PC-9 (cell line): ENCODE measurements around the gene MXRA7. TPM values are rescaled to one million over a fixed set of nuclear protein-coding genes. Genes with fewer than 3 reads are reported as not detected.

ENCODE experiments used
- BruUV-seq: library from RNA; stranded (reverse); fragments of 400-500 nt; replicated peaks from 2 replicates; lab custom pipeline; 2021; lab: Mats Ljungman, UMichigan
- CTCF ChIA-PET: fragments of 300-600 bp; sonication (Branson Sonifier 250); formaldehyde crosslinking; loops from one replicate; lab custom pipeline; 2022; ENCODE audit warnings: antibody characterized with exemption; lab: Charles Lee
- POLR2A ChIA-PET: fragments of 300-600 bp; sonication (Branson Sonifier 250); formaldehyde crosslinking; loops from one replicate; lab custom pipeline; 2022; ENCODE audit warnings: antibody characterized with exemption; ENCODE audit not compliant: unreplicated experiment; lab: Charles Lee
- DNase-seq, 2 experiments: peaks; one replicate each; pipeline versions ENCODE4 v3.0.0 to v3.0.0-alpha.2; 2015 to 2022; ENCODE audit warnings: mixed read lengths in 1 of 2
- H2AFZ ChIP-seq: fragments of 200-600 bp; sonication (generic); 2 replicates; pipeline ENCODE4 v1.8.1; 2017; ENCODE audit warnings: antibody characterized with exemption
- H3F3A ChIP-seq: fragments of 200-600 bp; sonication (generic); 2 replicates; pipeline ENCODE4 v1.8.1; 2017; ENCODE audit warnings: antibody characterized with exemption, mild to moderate bottlenecking, low read depth; ENCODE audit not compliant: insufficient read depth
- H3K27ac ChIP-seq: fragments of 200-600 bp; sonication (generic); 2 replicates; pipeline ENCODE4 v1.6.1; 2016; ENCODE audit warnings: mixed run types
- H3K27me3 ChIP-seq: fragments of 200-600 bp; sonication (generic); 2 replicates; pipeline ENCODE4 v1.6.1; 2016; ENCODE audit warnings: low read depth, mixed run types; ENCODE audit not compliant: insufficient read depth
- H3K36me3 ChIP-seq: fragments of 200-600 bp; sonication (generic); 2 replicates; pipeline ENCODE4 v1.6.1; 2016; ENCODE audit warnings: low read depth, mixed run types
- H3K4me1 ChIP-seq: fragments of 200-600 bp; sonication (generic); replicated peaks from 2 replicates; pipeline ENCODE4 v1.6.1; 2016; ENCODE audit warnings: mixed run types; ENCODE audit not compliant: insufficient read depth
- H3K4me2 ChIP-seq: fragments of 200-600 bp; sonication (generic); 2 replicates; pipeline ENCODE4 v1.6.1; 2017; ENCODE audit warnings: mixed run types
- H3K4me3 ChIP-seq: fragments of 200-600 bp; sonication (generic); 2 replicates; pipeline ENCODE4 v1.6.1; 2016; ENCODE audit warnings: mixed run types
- H3K79me2 ChIP-seq: fragments of 200-600 bp; sonication (generic); 2 replicates; pipeline ENCODE4 v1.6.1; 2017; ENCODE audit warnings: low read depth, mixed run types
- H3K9me2 ChIP-seq: fragments of 200-600 bp; sonication (generic); 2 replicates; pipeline ENCODE4 v1.8.1; 2017; ENCODE audit warnings: mild to moderate bottlenecking; ENCODE audit not compliant: insufficient read depth
- H3K9me3 ChIP-seq: fragments of 200-600 bp; sonication (generic); 2 replicates; pipeline ENCODE4 v1.8.1; 2016; ENCODE audit warnings: low read depth; ENCODE audit not compliant: insufficient read depth
- H4K20me1 ChIP-seq: fragments of 200-600 bp; sonication (generic); 2 replicates; pipeline ENCODE4 v1.8.1; 2017; ENCODE audit not compliant: insufficient read depth
- EZH2 ChIP-seq: fragments of 200-600 bp; sonication (generic); IDR thresholded peaks from 2 replicates; pipeline ENCODE4 v1.8.0; 2017; ENCODE audit warnings: antibody characterized with exemption, low read depth
- intact Hi-C: fragments of 100-400 bp; cut with micrococcal nuclease; formaldehyde crosslinking; loops from one replicate; pipeline ENCODE4 v1.10.0; 2022; ENCODE audit not compliant: unreplicated experiment
- total RNA-seq: library from RNA; stranded (reverse); gene quantifications from 2 replicates; pipeline ENCODE4 v1.2.3, GENCODE V29; 2021
- TF ChIP-seq, protein P1 (sequence below): fragments of 200-600 bp; sonication (generic); conservative IDR thresholded peaks from 2 replicates; pipeline ENCODE4 v1.6.1; 2017; ENCODE audit warnings: mixed run types, antibody characterized with exemption, mild to moderate bottlenecking, moderate library complexity

MXRA7 gene
- total RNA-seq, 1 experiment from 2014 or later = 5.5 TPM

DNA sequence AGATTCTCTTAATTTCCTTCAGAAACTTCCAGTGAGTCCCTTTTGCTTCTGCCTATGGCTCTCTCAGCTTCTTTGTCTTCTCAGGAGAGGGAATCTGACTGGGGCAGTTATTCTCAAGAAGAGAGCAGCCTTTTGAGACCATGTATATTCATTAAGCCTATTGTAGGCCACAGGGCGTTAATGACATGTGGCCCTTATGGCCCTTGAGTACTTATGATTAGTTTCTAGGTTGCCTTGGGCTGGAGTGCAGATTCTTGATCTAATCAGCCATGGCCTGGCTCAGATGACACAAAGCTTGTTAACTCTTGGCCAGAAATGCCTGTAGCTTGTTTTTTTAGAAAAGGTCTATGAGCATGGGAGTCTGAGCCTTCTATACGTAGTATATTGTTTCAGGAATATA is 44.5 kb upstream of the MXRA7 start:
- Histone ChIP-seq H3K9me3 (no peaks in the 10 kb centered on the region), H3K4me3 (no peak overlapping the region), H3K36me3 (no peaks in the 10 kb centered on the region), H3K9me2 (no peaks in the 10 kb centered on the region), H3F3A (no peaks in the 10 kb centered on the region), H4K20me1 (no peaks in the 10 kb centered on the region), H3K27me3 (no peaks in the 10 kb centered on the region), H3K27ac (no peak overlapping the region), H3K4me1 (no peaks in the 10 kb centered on the region), H3K4me2 (no peak overlapping the region), H2AFZ (no peak overlapping the region), H3K79me2 (no peaks in the 10 kb centered on the region)
- TF ChIP-seq, protein P1, sequence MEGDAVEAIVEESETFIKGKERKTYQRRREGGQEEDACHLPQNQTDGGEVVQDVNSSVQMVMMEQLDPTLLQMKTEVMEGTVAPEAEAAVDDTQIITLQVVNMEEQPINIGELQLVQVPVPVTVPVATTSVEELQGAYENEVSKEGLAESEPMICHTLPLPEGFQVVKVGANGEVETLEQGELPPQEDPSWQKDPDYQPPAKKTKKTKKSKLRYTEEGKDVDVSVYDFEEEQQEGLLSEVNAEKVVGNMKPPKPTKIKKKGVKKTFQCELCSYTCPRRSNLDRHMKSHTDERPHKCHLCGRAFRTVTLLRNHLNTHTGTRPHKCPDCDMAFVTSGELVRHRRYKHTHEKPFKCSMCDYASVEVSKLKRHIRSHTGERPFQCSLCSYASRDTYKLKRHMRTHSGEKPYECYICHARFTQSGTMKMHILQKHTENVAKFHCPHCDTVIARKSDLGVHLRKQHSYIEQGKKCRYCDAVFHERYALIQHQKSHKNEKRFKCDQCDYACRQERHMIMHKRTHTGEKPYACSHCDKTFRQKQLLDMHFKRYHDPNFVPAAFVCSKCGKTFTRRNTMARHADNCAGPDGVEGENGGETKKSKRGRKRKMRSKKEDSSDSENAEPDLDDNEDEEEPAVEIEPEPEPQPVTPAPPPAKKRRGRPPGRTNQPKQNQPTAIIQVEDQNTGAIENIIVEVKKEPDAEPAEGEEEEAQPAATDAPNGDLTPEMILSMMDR = no peak
- TF ChIP-seq EZH2 = no peak
- DNase-seq = no peak
- intact Hi-C loops = no loop called here
- ChIA-PET CTCF (interaction anchor here (0.6 kb wide), 1 partner anchor 10 kb away, joined by 3 read pairs; no protein-coding TSS in a partner anchor), POLR2A (no interaction called here)
- BruUV-seq = no TSS peak

DNA sequence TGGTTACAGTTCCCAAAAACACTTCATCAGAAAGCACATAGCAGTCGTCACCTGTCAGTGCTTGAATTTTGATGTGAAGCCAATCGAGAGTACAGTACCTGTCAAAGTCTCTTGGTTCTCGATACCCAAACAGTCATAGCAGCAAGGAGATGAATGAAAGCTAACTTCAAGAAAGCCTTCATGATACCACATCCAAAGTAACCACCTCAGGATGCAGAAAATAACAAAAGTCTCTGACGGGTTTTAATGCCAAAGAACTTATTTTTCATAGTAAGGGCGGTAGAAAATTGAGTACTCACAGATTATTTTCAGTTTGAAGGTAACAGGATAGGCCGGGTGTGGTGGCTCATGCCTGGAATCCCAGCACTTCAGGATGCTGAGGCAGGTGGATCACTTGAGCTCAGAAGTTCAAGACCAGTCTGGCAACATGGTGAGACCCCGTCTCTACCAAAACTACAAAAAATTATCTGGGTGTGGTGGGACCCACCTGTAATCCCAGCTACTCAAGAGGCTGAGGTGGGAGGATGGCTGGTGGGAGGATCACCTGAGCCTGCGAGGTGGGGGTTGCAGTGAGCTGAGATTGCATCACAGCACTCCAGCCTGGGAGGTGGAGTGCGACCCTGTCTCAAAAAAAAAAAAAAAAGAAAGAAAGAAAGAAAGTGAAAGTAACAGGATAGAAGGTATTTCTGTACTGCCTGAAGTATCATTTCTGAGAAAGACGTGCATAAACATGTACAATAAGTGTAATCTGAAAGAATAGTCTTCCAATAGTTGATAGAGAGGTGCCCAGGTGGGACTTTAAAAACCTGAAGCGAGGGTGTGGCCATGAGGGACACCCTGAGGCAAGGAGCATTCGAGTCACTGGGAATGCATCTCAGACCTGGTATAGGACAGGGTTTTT is 42.5 kb upstream of the MXRA7 start:
- Histone ChIP-seq H3K9me3 (no peaks in the 10 kb centered on the region), H3K27ac (no peak overlapping the region), H4K20me1 (no peaks in the 10 kb centered on the region), H2AFZ (no peak overlapping the region), H3K4me3 (no peak overlapping the region), H3K4me1 (no peaks in the 10 kb centered on the region), H3K4me2 (no peak overlapping the region), H3K36me3 (no peaks in the 10 kb centered on the region), H3K9me2 (no peaks in the 10 kb centered on the region), H3F3A (no peaks in the 10 kb centered on the region), H3K79me2 (no peaks in the 10 kb centered on the region), H3K27me3 (no peaks in the 10 kb centered on the region)
- intact Hi-C loops = no loop called here
- DNase-seq = no peak
- TF ChIP-seq EZH2 = no peak
- TF ChIP-seq, protein P1 = no peak
- BruUV-seq = no TSS peak
- CTCF ChIA-PET = interaction anchor here (0.6 kb wide), 1 partner anchor 335 kb away, joined by 5 read pairs; no protein-coding TSS in a partner anchor
- POLR2A ChIA-PET = no interaction called here

DNA sequence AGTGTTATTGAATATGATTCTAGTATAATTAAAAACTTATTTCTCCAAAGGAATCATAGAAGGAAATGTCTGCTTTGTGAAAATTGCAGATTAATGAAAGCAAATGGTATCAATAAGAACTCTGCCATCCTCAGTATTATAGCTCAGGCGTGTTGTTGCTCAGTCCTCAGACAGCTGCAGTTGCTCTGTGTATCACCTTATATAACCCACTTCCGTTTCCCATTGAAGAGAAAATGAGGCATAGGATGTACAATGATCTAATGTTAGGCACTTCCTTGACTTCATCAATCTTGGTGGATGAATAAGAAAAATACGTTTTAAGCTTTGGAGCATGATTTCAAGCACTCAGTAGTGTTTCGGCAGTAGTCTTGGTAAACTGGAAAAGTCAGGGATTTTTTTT is 41.2 kb upstream of the MXRA7 start:
- DNase-seq = no peak
- intact Hi-C loops = no loop called here
- TF ChIP-seq, protein P1 = no peak
- no peak for TF ChIP-seq EZH2
- Histone ChIP-seq H3K4me1 (no peaks in the 10 kb centered on the region), H3K9me3 (no peaks in the 10 kb centered on the region), H3K4me3 (no peak overlapping the region), H3K27ac (no peak overlapping the region), H4K20me1 (no peaks in the 10 kb centered on the region), H3K9me2 (no peaks in the 10 kb centered on the region), H3K4me2 (no peak overlapping the region), H2AFZ (no peak overlapping the region), H3K36me3 (no peaks in the 10 kb centered on the region), H3K27me3 (no peaks in the 10 kb centered on the region), H3F3A (no peaks in the 10 kb centered on the region), H3K79me2 (no peaks in the 10 kb centered on the region)
- BruUV-seq = no TSS peak
- ChIA-PET CTCF (no interaction called here), POLR2A (no interaction called here)
